Measurements from ENCODE around the gene IARS2. TPM values are rescaled to one million over a fixed set of nuclear protein-coding genes. Genes with fewer than 3 reads are reported as not detected.
"Not testable (repeated sequence)": the region's sequence is repeated elsewhere in the genome, so short reads cannot be mapped to it uniquely, and the experiment has no call there.

The IARS2 gene
- total and polyA plus RNA-seq, 11 donors, result 23.2 to 87.2 (median 78.2) TPM

GRCh38 chr1:220067269-220068204 lies 26.4 kb upstream of the IARS2 start:
- H3K36me3 ChIP-seq, result peaks cover 0 to 85% (median 71%) of the 10 kb centered on the region in 9 donors
- intact Hi-C loops (cut with DNase I), result no loop called here
- 92 to 98% (median 93%) methylated on average over 3 of the region's 3 CpGs for WGBS, 4 donors

GRCh38 chr1:220076861-220077762 lies 16.8 kb upstream of the IARS2 start:
- WGBS, 4 donors, result 90 to 95% (median 93%) methylated on average over 4 of the region's 4 CpGs
- TF ChIP-seq CTCF (IDR thresholded peaks at IDR 0.05) (no peak), POLR2A (IDR thresholded peaks at IDR 0.05) (no peak)
- Histone ChIP-seq H3K4me1 (no peaks in the 10 kb centered on the region), H3K27ac (no peak overlapping the region), H3K9me3 (no peaks in the 10 kb centered on the region), H3K36me3 (peaks cover 0 to 51% (median 19%) of the 10 kb centered on the region in 9 donors), H3K4me3 (no peak overlapping the region), H3K27me3 (no peaks in the 10 kb centered on the region)
- intact Hi-C loops (cut with DNase I), result no loop called here
- ATAC-seq, result no peak
- no peak for DNase-seq

More at GRCh38 chr1:220067269-220068204, 26.4 kb upstream of the IARS2 start:
- H3K4me3 ChIP-seq, result no peak overlapping the region
- H3K27ac ChIP-seq, result no peak overlapping the region
- ATAC-seq (no peak), DNase-seq (no peak)
- H3K4me1 ChIP-seq, result no peaks in the 10 kb centered on the region
- no peaks in the 10 kb centered on the region for H3K27me3 ChIP-seq
- no peak for TF ChIP-seq CTCF (IDR thresholded peaks at IDR 0.05)
- no peak for TF ChIP-seq POLR2A (IDR thresholded peaks at IDR 0.05)
- no peaks in the 10 kb centered on the region for H3K9me3 ChIP-seq

DNA sequence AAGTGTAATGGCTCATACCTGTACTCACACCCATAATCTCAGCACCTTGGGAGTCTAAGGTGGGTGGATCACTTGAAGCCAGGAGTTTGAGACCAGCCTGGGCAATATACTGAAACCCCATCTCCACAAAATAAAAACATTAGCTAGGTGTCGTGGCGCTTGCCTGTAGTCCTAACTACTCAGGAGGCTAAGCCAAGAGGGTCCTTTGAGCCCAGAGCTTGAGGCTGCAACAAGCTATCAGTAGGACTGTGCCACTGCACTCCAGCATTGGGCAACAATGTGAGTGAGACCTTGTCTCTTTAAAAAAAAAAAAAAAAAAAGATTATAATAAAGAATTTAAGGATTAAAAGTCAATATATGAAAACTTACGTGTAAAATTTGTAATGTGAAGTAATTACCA lies 16.0 kb upstream of the IARS2 start:
- no peaks in the 10 kb centered on the region for H3K9me3 ChIP-seq
- TF ChIP-seq POLR2A (IDR thresholded peaks at IDR 0.05), result no peak
- no peak for TF ChIP-seq CTCF (IDR thresholded peaks at IDR 0.05)
- H3K27ac ChIP-seq, result no peak overlapping the region
- 96 to 99% (median 97%) methylated on average over 3 of the region's 3 CpGs for WGBS, 4 donors
- DNase-seq (no peak), ATAC-seq (no peak)
- no peak overlapping the region for H3K4me3 ChIP-seq
- no peaks in the 10 kb centered on the region for H3K27me3 ChIP-seq
- intact Hi-C loops (cut with DNase I), result no loop called here
- no peaks in the 10 kb centered on the region for H3K4me1 ChIP-seq
- peaks cover 0 to 43% (median 11%) of the 10 kb centered on the region in 9 donors for H3K36me3 ChIP-seq

DNA sequence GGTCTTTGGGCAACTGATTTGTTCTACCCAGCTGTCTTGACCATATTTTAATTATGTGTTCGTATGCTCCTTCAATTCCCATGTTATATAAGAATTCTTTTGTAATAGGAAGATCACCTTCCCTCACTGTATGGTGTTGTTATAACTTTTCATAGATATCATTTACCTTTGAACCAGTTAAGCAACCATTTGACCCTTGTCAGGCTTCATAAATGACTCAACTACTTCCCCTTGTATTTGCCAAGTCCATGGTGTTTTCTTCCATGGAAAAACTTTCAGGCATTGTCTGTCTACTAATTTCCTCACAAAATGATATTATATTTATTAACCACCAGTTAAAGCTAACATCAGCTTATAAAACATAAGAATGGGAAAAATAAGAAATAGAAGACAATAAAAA lies 9.5 kb upstream of the IARS2 start:
- 95 to 96% (median 96%) methylated on average over 1 of the region's 1 CpG for WGBS, 4 donors
- no peak overlapping the region for H3K27ac ChIP-seq

DNA sequence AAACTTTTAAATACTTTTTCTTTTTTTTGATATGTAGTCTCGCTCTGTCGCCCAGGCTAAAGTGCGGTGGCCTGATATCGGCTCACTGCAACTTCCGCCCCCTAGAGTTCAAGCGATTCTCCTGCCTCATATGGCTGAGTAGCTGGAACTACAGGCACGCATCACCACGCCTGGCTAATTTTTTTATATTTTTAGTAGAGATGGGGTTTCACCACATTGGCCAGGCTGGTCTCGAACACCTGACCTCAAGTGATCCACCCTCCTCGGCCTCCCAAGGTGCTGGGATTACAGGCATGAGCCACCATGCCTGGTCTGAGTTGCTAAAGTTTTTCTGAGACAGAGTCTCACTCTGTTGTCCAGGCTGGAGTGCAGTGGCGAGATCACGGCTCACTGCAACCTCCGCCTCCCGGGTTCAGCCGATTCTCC lies 7.7 kb upstream of the IARS2 start:
- not testable (repeated sequence) for H3K9me3 ChIP-seq, H3K4me3 ChIP-seq, H3K36me3 ChIP-seq, ATAC-seq, H3K4me1 ChIP-seq, DNase-seq, H3K27ac ChIP-seq, H3K27me3 ChIP-seq
- WGBS, 4 donors, result 88 to 94% (median 92%) methylated on average over 15 of the region's 15 CpGs
- intact Hi-C loops (cut with DNase I), result loop anchor here in 1 of 10 donors (5.0 kb wide), 1 partner anchor 39 kb away; the partner anchor contains the start of gene EPRS1

More for the DNA sequence above, 9.5 kb upstream of the IARS2 start:
- TF ChIP-seq POLR2A (IDR thresholded peaks at IDR 0.05) (no peak), CTCF (IDR thresholded peaks at IDR 0.05) (no peak)
- DNase-seq (no peak), ATAC-seq (no peak)
- peaks cover 0 to 13% (median 0%) of the 10 kb centered on the region in 9 donors for H3K36me3 ChIP-seq
- H3K4me3 ChIP-seq, result no peak overlapping the region
- H3K27me3 ChIP-seq, result no peaks in the 10 kb centered on the region
- H3K9me3 ChIP-seq, result no peaks in the 10 kb centered on the region
- H3K4me1 ChIP-seq, result peaks cover 0 to 6% (median 0%) of the 10 kb centered on the region in 12 donors
- intact Hi-C loops (cut with DNase I), result no loop called here
